SK-N-SH treated with all-trans-retinoic acid at 6 μM for 48 hours (cell line): Measurements from ENCODE around the gene ZFHX3.

ENCODE experiments used
- ARNTL ChIP-seq: fragments of 450-650 bp; formaldehyde crosslinking; IDR thresholded peaks from 2 replicates; pipeline ENCODE4 v1.5.0; 2020; ENCODE audit warnings: low read depth, mild to moderate bottlenecking, moderate library complexity, borderline replicate concordance
- CREB5 ChIP-seq: fragments of 250-450 bp; sonication (Bioruptor Pico); IDR thresholded peaks from 2 replicates; pipeline ENCODE4 v1.5.1; 2020; ENCODE audit warnings: low read depth, mild to moderate bottlenecking, moderate library complexity
- ESRRG ChIP-seq: fragments of 250-450 bp; sonication (Bioruptor Pico); IDR thresholded peaks from 2 replicates; pipeline ENCODE4 v1.6.1; 2021; ENCODE audit warnings: mild to moderate bottlenecking
- GLIS3 ChIP-seq: fragments of 250-450 bp; sonication (Bioruptor Pico); IDR thresholded peaks from 2 replicates; pipeline ENCODE4 v1.5.0; 2020; ENCODE audit warnings: mild to moderate bottlenecking, moderate library complexity
- ISL1 ChIP-seq: fragments of 250-450 bp; sonication (Bioruptor Pico); IDR thresholded peaks from 2 replicates; pipeline ENCODE4 v2.1.2; 2022; ENCODE audit warnings: mild to moderate bottlenecking, moderate library complexity
- OSR1 ChIP-seq: fragments of 250-450 bp; sonication (Bioruptor Pico); IDR thresholded peaks from 2 replicates; pipeline ENCODE4 v1.8.0; 2022; ENCODE audit warnings: moderate library complexity, mild to moderate bottlenecking, inconsistent platforms
- PATZ1 ChIP-seq: fragments of 250-450 bp; sonication (Bioruptor Pico); IDR thresholded peaks from 2 replicates; pipeline ENCODE4 v1.8.0; 2020; ENCODE audit warnings: mild to moderate bottlenecking, moderate library complexity, borderline replicate concordance
- PPARA ChIP-seq: fragments of 250-450 bp; sonication (Bioruptor Pico); IDR thresholded peaks from 2 replicates; pipeline ENCODE4 v1.5.0; 2020; ENCODE audit warnings: mild to moderate bottlenecking, borderline replicate concordance
- TCF4 ChIP-seq: fragments of 250-450 bp; sonication (Bioruptor Pico); IDR thresholded peaks from 2 replicates; pipeline ENCODE4 v1.8.0; 2021; ENCODE audit warnings: mild to moderate bottlenecking, moderate library complexity, borderline replicate concordance
- TOX ChIP-seq: fragments of 250-450 bp; sonication (Bioruptor Pico); IDR thresholded peaks from 2 replicates; pipeline ENCODE4 v1.8.0; 2021; ENCODE audit warnings: mild to moderate bottlenecking, moderate library complexity, borderline replicate concordance
- ZC3H10 ChIP-seq: fragments of 250-450 bp; sonication (Bioruptor Pico); IDR thresholded peaks from 2 replicates; pipeline ENCODE4 v1.5.1; 2021; ENCODE audit warnings: mild to moderate bottlenecking, moderate library complexity
- ZFP30 ChIP-seq: fragments of 450-650 bp; formaldehyde crosslinking; IDR thresholded peaks from 2 replicates; pipeline ENCODE4 v1.5.0; 2022; ENCODE audit warnings: mild to moderate bottlenecking, moderate library complexity
- ZNF70 ChIP-seq: fragments of 450-650 bp; formaldehyde crosslinking; IDR thresholded peaks from 2 replicates; pipeline ENCODE4 v1.5.0; 2020; ENCODE audit warnings: mild to moderate bottlenecking, moderate library complexity
- ZNF8 ChIP-seq: fragments of 450-650 bp; formaldehyde crosslinking; IDR thresholded peaks from 2 replicates; pipeline ENCODE4 v1.5.0; 2020; ENCODE audit warnings: mild to moderate bottlenecking, moderate library complexity

- no peak for TF ChIP-seq ZNF70 (CRISPR knock-in tag)
- TF ChIP-seq PATZ1 (CRISPR knock-in tag), result no peak
- no peak for TF ChIP-seq TCF4 (CRISPR knock-in tag)
- no peak for TF ChIP-seq ARNTL (CRISPR knock-in tag)
- TF ChIP-seq ISL1, result no peak
- TF ChIP-seq OSR1 (CRISPR knock-in tag), result no peak
- no peak for TF ChIP-seq PPARA (CRISPR knock-in tag)
- no peak for TF ChIP-seq ZC3H10 (CRISPR knock-in tag)
- no peak for TF ChIP-seq ESRRG
- no peak for TF ChIP-seq ZFP30 (CRISPR knock-in tag)
- TF ChIP-seq GLIS3 (CRISPR knock-in tag), result no peak
- no peak for TF ChIP-seq ZNF8
- TF ChIP-seq CREB5, result no peak
- no peak for TF ChIP-seq TOX (CRISPR knock-in tag)
These were observed 228.6 kb downstream of the ZFHX3 start for GRCh38 chr16:72819345-72819744.
